B cell (primary cell): ENCODE data around the gene SELL. TPM values are rescaled to one million over a fixed set of nuclear protein-coding genes. Genes with fewer than 3 reads are reported as not detected.
A peak's percentile ranks its signal among the peaks of the same experiment; 100 is the strongest.
"Not testable (repeated sequence)": the region's sequence is repeated elsewhere in the genome, so short reads cannot be mapped to it uniquely, and the experiment has no call there.

ENCODE experiments used
- ATAC-seq: fragments of 200-7000 bp; cut with Tn5 transposase; one replicate; pipeline ENCODE4 v1.10.0; 2021; ENCODE audit warnings: low read depth, mild to moderate bottlenecking, moderate number of reproducible peaks, moderate library complexity
- CTCF ChIA-PET: fragments of 350-600 bp; sonication (Branson Sonifier 250); formaldehyde crosslinking; loops from one replicate; lab custom pipeline; 2021; ENCODE audit warnings: antibody characterized with exemption, inconsistent platforms; lab: Charles Lee
- POLR2A ChIA-PET: fragments of 350-600 bp; sonication (Branson Sonifier 250); formaldehyde crosslinking; loops from one replicate; lab custom pipeline; 2021; ENCODE audit warnings: antibody characterized with exemption; lab: Charles Lee
- DNase-seq: peaks from one replicate; pipeline ENCODE4 v3.0.0; 2013
- H2AFZ ChIP-seq: 2 replicates; pipeline ENCODE4 v1.6.1; 2012; ENCODE audit warnings: mild to moderate bottlenecking, low read depth, low read length; ENCODE audit not compliant: insufficient read depth, poor library complexity, severe bottlenecking
- H3K27ac ChIP-seq, 2 donors: 1 replicate in 1 of 2; 2 replicates in 1 of 2; pipeline ENCODE4 v1.5.1; 2012 to 2013; ENCODE audit warnings: low read length in 2 of 2, mild to moderate bottlenecking in 2 of 2, moderate library complexity in 1 of 2
- H3K27me3 ChIP-seq, 4 experiments: fragments of 200-600 bp in 1 of 4; sonication (generic) in 1 of 4; replicated peaks in 1 of 4; 1 replicate in 2 of 4; 2 replicates in 2 of 4; pipeline versions ENCODE4 v1.6.1 to v1.7.0; 2013 to 2016; ENCODE audit warnings: low read length in 3 of 4, mild to moderate bottlenecking in 2 of 4, mixed read lengths in 1 of 4, moderate library complexity in 1 of 4; ENCODE audit not compliant: insufficient read depth in 4 of 4, control insufficient read depth in 3 of 4; ENCODE audit errors: control extremely low read depth in 1 of 4
- H3K36me3 ChIP-seq, 2 experiments: replicated peaks in 1 of 2; 1 replicate in 1 of 2; 2 replicates in 1 of 2; pipeline versions ENCODE4 v1.6.1 to v1.7.1; 2013; ENCODE audit warnings: low read length in 1 of 2; ENCODE audit not compliant: insufficient read depth in 2 of 2, control insufficient read depth in 1 of 2; ENCODE audit errors: control extremely low read depth in 1 of 2, extremely low read depth in 1 of 2
- H3K4me1 ChIP-seq, 2 donors: fragments of 200-600 bp in 1 of 2; sonication (generic) in 1 of 2; 1 replicate in 1 of 2; 2 replicates in 1 of 2; pipeline versions ENCODE4 v1.5.1 to v1.6.1; 2013 to 2017; ENCODE audit warnings: low read length in 2 of 2; ENCODE audit not compliant: control insufficient read depth in 2 of 2, insufficient read depth in 2 of 2
- H3K4me2 ChIP-seq: replicated peaks from 2 replicates; pipeline ENCODE3; 2012; ENCODE audit warnings: mild to moderate bottlenecking, low read depth, low read length; ENCODE audit not compliant: poor library complexity, severe bottlenecking
- H3K4me3 ChIP-seq, 5 experiments: fragments of 200-600 bp in 1 of 5; sonication (generic) in 1 of 5; 1 replicate in 3 of 5; 2 replicates in 2 of 5; pipeline versions ENCODE4 v1.5.1 to v1.7.0; 2011 to 2016; ENCODE audit warnings: low read length in 4 of 5, mild to moderate bottlenecking in 4 of 5, low read depth in 2 of 5, control low read depth in 1 of 5, moderate library complexity in 1 of 5; ENCODE audit not compliant: insufficient read depth in 1 of 5; ENCODE audit errors: control extremely low read depth in 1 of 5, extremely low read depth in 1 of 5
- H3K79me2 ChIP-seq: fragments of 200-600 bp; sonication (generic); one replicate; pipeline ENCODE4 v1.6.0; 2016; ENCODE audit warnings: low read length; ENCODE audit not compliant: control insufficient read depth, insufficient read depth
- H3K9ac ChIP-seq: fragments of 200-600 bp; sonication (generic); 2 replicates; pipeline ENCODE4 v1.6.1; 2017; ENCODE audit warnings: mild to moderate bottlenecking, low read length, moderate library complexity
- H3K9me3 ChIP-seq, 3 donors: one replicate each; pipeline versions ENCODE4 v1.6.1 to v1.7.1; 2013; ENCODE audit warnings: low read length in 2 of 3; ENCODE audit not compliant: control insufficient read depth in 2 of 3, insufficient read depth in 1 of 3; ENCODE audit errors: control extremely low read depth in 1 of 3
- H4K20me1 ChIP-seq: 2 replicates; pipeline ENCODE4 v1.6.0; 2012; ENCODE audit warnings: mild to moderate bottlenecking, low read length; ENCODE audit not compliant: insufficient read depth, control insufficient read depth, poor library complexity, severe bottlenecking
- H3K27ac Mint-ChIP-seq: one replicate; pipeline ENCODE4 v1.8.0; 2021; ENCODE audit warnings: mixed read lengths
- H3K27me3 Mint-ChIP-seq: one replicate; pipeline ENCODE4 v1.8.0; 2021; ENCODE audit warnings: mixed read lengths
- H3K4me1 Mint-ChIP-seq: one replicate; pipeline ENCODE4 v1.8.0; 2021; ENCODE audit warnings: mixed read lengths
- H3K4me3 Mint-ChIP-seq: one replicate; pipeline ENCODE4 v1.8.0; 2021; ENCODE audit warnings: mixed read lengths
- H3K9me3 Mint-ChIP-seq: one replicate; pipeline ENCODE4 v1.8.0; 2022; ENCODE audit warnings: mixed read lengths; ENCODE audit not compliant: insufficient read depth
- WGBS: methylation state at CpG from one replicate; pipeline ENCODE4 v1.1.5; 2013; ENCODE audit warnings: missing lambda C conversion rate; ENCODE audit not compliant: insufficient coverage; 5-methylcytosine and 5-hydroxymethylcytosine counted together
- intact Hi-C: fragments of 100-400 bp; cut with micrococcal nuclease; formaldehyde crosslinking; loops from one replicate; pipeline ENCODE4 v1.10.0; 2022
- polyA plus RNA-seq: library from polyadenylated mRNA; depleted of rRNA; stranded (reverse); fragments of >200 nt; gene quantifications from 2 replicates; pipeline ENCODE4 v1.2.3, GENCODE V29; 2012
- total RNA-seq, 2 donors: library from RNA; stranded (reverse); fragments of 120-200 nt in 1 of 2; gene quantifications; 1 replicate in 1 of 2; 2 replicates in 1 of 2; pipeline versions ENCODE4 v1.2.3 to v1.2.4, GENCODE V29; 2013 to 2022

SELL gene
- total and polyA plus RNA-seq, 2 donors (not counting 1 experiment from before 2014, with no cell fraction given), result 250 to 258 TPM

DNA sequence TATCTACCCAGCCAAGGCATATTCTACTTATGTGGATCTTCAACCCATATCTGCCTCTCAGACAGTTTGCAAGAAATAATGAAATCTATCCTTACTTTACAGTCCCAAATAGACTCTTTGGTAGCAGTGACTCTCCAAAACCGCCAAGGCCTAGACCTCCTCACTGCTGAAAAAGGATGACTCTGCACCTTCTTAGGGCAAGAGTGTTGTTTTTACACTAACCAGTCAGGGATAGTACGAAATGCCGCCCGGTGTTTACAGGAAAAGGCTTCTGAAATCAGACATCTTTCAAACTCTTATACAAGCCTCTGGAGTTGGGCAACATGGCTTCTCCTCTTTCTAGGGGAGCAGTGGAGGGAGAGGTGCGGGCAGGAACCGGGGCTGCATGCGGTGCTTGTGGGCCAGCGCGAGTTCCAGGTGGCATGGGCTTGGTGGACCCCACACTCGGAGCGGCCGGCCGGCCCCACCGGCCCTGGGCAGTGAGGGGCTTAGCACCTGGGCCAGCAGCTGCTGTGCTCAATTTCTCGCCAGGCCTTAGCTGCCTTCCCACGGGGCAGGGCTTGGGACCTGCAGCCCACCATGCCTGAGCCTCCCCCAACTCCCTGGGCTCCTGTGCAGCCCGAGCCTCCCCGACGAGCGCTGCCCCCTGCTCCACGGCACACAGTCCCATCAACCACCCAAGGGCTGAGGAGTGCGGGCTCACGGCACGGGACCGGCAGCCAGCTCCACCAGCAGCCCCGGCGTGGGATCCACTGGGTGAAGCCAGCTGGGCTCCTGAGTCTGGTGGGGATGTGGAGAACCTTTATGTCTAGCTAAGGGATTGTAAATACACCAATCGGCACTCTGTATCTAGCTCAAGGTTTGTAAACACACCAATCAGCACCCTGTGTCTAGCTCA, 43.5 kb downstream of the SELL start:
- peaks cover 59% of the 10 kb centered on the region for H3K4me1 Mint-ChIP-seq
- Histone ChIP-seq H3K4me1 (peaks cover 44 to 45% of the 10 kb centered on the region in 2 donors), H3K4me2 (peak overlapping the region; percentile 64), H2AFZ (peak overlapping the region; percentile 59), H3K27ac (peak overlapping the region; percentile 48 to 87), H3K4me3 (peak overlapping the region in 2 of 5 experiments; percentile 3 to 9), H3K9ac (peak overlapping the region; percentile 45)
- intact Hi-C loops, result loop anchor here (1.0 to 2.0 kb wide), 3 partner anchors 13 to 33 kb away; no protein-coding TSS in a partner anchor
- not testable (repeated sequence) for ATAC-seq, H3K9me3 ChIP-seq, H3K9me3 Mint-ChIP-seq, H3K36me3 ChIP-seq, H4K20me1 ChIP-seq, H3K27me3 ChIP-seq, H3K27me3 Mint-ChIP-seq, H3K79me2 ChIP-seq, DNase-seq
- POLR2A ChIA-PET, result interaction anchor here (0.7 to 1.1 kb wide), 2 partner anchors 22 to 34 kb away, joined by 3 to 4 read pairs; no protein-coding TSS in a partner anchor
- 82% methylated on average over 10 of the region's 28 CpGs for WGBS
- H3K27ac Mint-ChIP-seq, result peak overlapping the region; percentile 93
- H3K4me3 Mint-ChIP-seq, result peak overlapping the region; percentile 67
- CTCF ChIA-PET, result interaction anchor here (0.7 to 1.0 kb wide), 2 partner anchors 44 to 66 kb away, joined by 3 read pairs; no protein-coding TSS in a partner anchor

- H3K27ac ChIP-seq, result peak overlapping the region; percentile 48 to 87
These were observed 44.2 kb downstream of the SELL start for GRCh38 chr1:169667227-169667639.

DNA sequence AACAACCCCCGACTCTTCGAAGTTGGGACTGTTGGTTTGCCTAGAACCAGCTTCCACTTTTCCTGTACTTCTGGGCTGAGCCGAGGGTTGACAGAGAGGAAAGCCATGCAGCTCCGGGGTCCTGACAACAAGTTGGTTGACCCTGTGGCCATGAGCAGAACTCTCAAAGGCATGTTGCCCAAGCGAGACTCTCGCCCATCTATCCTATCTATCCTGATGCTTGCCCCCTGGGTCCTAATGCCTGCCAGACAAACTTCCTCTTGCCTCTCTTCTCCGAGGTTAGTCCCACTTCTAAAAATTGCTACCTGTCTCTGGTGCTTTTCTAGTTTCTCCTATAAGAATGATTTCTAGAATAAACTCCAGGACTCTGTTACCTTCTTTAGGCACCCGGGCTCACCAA, 48.7 kb downstream of the SELL start:
- H3K79me2 ChIP-seq, H3K9ac ChIP-seq, intact Hi-C loops, ATAC-seq, H3K9me3 ChIP-seq, H3K36me3 ChIP-seq, H2AFZ ChIP-seq, H3K4me2 ChIP-seq, POLR2A ChIA-PET, DNase-seq, H3K9me3 Mint-ChIP-seq, H3K27me3 ChIP-seq, H3K27me3 Mint-ChIP-seq, H4K20me1 ChIP-seq, H3K4me3 Mint-ChIP-seq: not testable (repeated sequence)
- WGBS, result 88% methylated on average over 6 of the region's 8 CpGs
- H3K4me3 ChIP-seq, result peak overlapping the region in 2 of 5 experiments; percentile 22 to 33
- H3K4me1 Mint-ChIP-seq, result peaks cover 53% of the 10 kb centered on the region
- peaks cover 19 to 32% of the 10 kb centered on the region in 2 donors for H3K4me1 ChIP-seq
- H3K27ac Mint-ChIP-seq, result peak overlapping the region; percentile 39
- CTCF ChIA-PET, result interaction anchor here (1.5 kb wide), 1 partner anchor 49 kb away, joined by 5 read pairs; no protein-coding TSS in a partner anchor
- peak overlapping the region in 1 of 2 donors; percentile 19 for H3K27ac ChIP-seq

More at GRCh38 chr1:169667227-169667639, 44.2 kb downstream of the SELL start:
- ChIA-PET POLR2A (interaction anchor here (1.9 kb wide), 1 partner anchor 14 kb away, joined by 4 read pairs; no protein-coding TSS in a partner anchor), CTCF (interaction anchor here (1.3 to 1.5 kb wide), 2 partner anchors 41 to 45 kb away, joined by 3 to 4 read pairs; no protein-coding TSS in a partner anchor)
- H4K20me1 ChIP-seq, H3K36me3 ChIP-seq, H3K79me2 ChIP-seq, H3K27me3 Mint-ChIP-seq, H3K9me3 Mint-ChIP-seq, H3K27me3 ChIP-seq, H3K9me3 ChIP-seq: not testable (repeated sequence)
- H2AFZ ChIP-seq, result peak overlapping the region; percentile 59
- intact Hi-C loops, result loop anchor here (1.0 to 2.0 kb wide), 3 partner anchors 14 to 34 kb away; no protein-coding TSS in a partner anchor
- peaks cover 58% of the 10 kb centered on the region for H3K4me1 Mint-ChIP-seq
- peak overlapping the region; percentile 67 for H3K4me3 Mint-ChIP-seq
- peak overlapping the region; percentile 45 for H3K9ac ChIP-seq
- peak overlapping the region in 3 of 5 experiments; percentile 3 to 47 (median 25) for H3K4me3 ChIP-seq
- H3K4me1 ChIP-seq, result peaks cover 43 to 45% of the 10 kb centered on the region in 2 donors
- peak overlapping the region; percentile 64 for H3K4me2 ChIP-seq
- DNase-seq, result peak; percentile 37
- ATAC-seq, result peak; percentile 60
- WGBS, result 63% methylated on average over 1 of the region's 2 CpGs
- peak overlapping the region; percentile 93 for H3K27ac Mint-ChIP-seq
